LHCN-M2 (cell line): ENCODE measurements around the gene TTLL10. TPM values are rescaled to one million over a fixed set of nuclear protein-coding genes. Genes with fewer than 3 reads are reported as not detected.
"Not testable (repeated sequence)": the region's sequence is repeated elsewhere in the genome, so short reads cannot be mapped to it uniquely, and the experiment has no call there.

Experiments used
- DNase-seq: peaks from one replicate; pipeline ENCODE4 v3.0.0-alpha.2; 2012; ENCODE audit warnings: low read depth
- total RNA-seq: library from RNA; depleted of rRNA; stranded (reverse); fragments of >200 nt; gene quantifications from 2 replicates; pipeline ENCODE4 v1.2.3, GENCODE V29; 2014

Gene TTLL10
- total RNA-seq, 1 experiment from 2014 or later: not detected

- DNase-seq: no peak
These were observed 33.0 kb upstream of the TTLL10 start for GRCh38 chr1:1140673-1141072.

GRCh38 chr1:1141244-1141910 is 32.3 kb upstream of the TTLL10 start:
- no peak for DNase-seq

- no peak for DNase-seq
These were observed 31.8 kb upstream of the TTLL10 start for GRCh38 chr1:1141911-1142250.

GRCh38 chr1:1142352-1142751 is 31.3 kb upstream of the TTLL10 start:
- DNase-seq: not testable (repeated sequence)

GRCh38 chr1:1142844-1143243 is 30.8 kb upstream of the TTLL10 start:
- DNase-seq: no peak

- no peak for DNase-seq
These were observed 30.0 kb upstream of the TTLL10 start for GRCh38 chr1:1143636-1144035.

- DNase-seq: no peak
These were observed 29.4 kb upstream of the TTLL10 start for GRCh38 chr1:1144122-1144842.

GRCh38 chr1:1144843-1145546 is 28.7 kb upstream of the TTLL10 start:
- DNase-seq: no peak

GRCh38 chr1:1145547-1145914 is 28.1 kb upstream of the TTLL10 start:
- DNase-seq: no peak

- no peak for DNase-seq
These were observed 27.7 kb upstream of the TTLL10 start for GRCh38 chr1:1146026-1146425.

- no peak for DNase-seq
These were observed 27.1 kb upstream of the TTLL10 start for GRCh38 chr1:1146596-1146995.

GRCh38 chr1:1148061-1148460 is 25.6 kb upstream of the TTLL10 start:
- no peak for DNase-seq

- no peak for DNase-seq
These were observed 25.1 kb upstream of the TTLL10 start for GRCh38 chr1:1148569-1148968.

GRCh38 chr1:1149416-1149815 is 24.3 kb upstream of the TTLL10 start:
- no peak for DNase-seq

- no peak for DNase-seq
These were observed 23.6 kb upstream of the TTLL10 start for GRCh38 chr1:1150100-1150499.

- no peak for DNase-seq
These were observed 22.4 kb upstream of the TTLL10 start for GRCh38 chr1:1151306-1151705.

- DNase-seq: not testable (repeated sequence)
These were observed 21.2 kb upstream of the TTLL10 start for GRCh38 chr1:1152431-1152830.

- not testable (repeated sequence) for DNase-seq
These were observed 20.5 kb upstream of the TTLL10 start for GRCh38 chr1:1153215-1153614.

GRCh38 chr1:1153874-1154273 is 19.8 kb upstream of the TTLL10 start:
- peak; percentile 24 for DNase-seq

GRCh38 chr1:1155258-1155657 is 18.4 kb upstream of the TTLL10 start:
- no peak for DNase-seq

GRCh38 chr1:1156140-1157032 is 17.3 kb upstream of the TTLL10 start:
- no peak for DNase-seq

- DNase-seq: no peak
These were observed 16.7 kb upstream of the TTLL10 start for GRCh38 chr1:1157033-1157365.
